Caco-2 (cell line): ENCODE measurements around the gene TYMP. TPM values are rescaled to one million over a fixed set of nuclear protein-coding genes. Genes with fewer than 3 reads are reported as not detected.

ENCODE experiments used
- BruUV-seq: library from RNA; stranded (reverse); fragments of 400-500 nt; replicated peaks from 2 replicates; lab custom pipeline; 2021; lab: Mats Ljungman, UMichigan
- CTCF ChIA-PET: fragments of 300-600 bp; sonication (Branson Sonifier 250); formaldehyde crosslinking; loops from one replicate; lab custom pipeline; 2022; ENCODE audit warnings: antibody characterized with exemption; lab: Charles Lee
- POLR2A ChIA-PET: fragments of 300-600 bp; sonication (Branson Sonifier 250); formaldehyde crosslinking; loops from one replicate; lab custom pipeline; 2022; ENCODE audit warnings: antibody characterized with exemption; lab: Charles Lee
- DNase-seq, 2 experiments: peaks; one replicate each; pipeline versions ENCODE4 v3.0.0 to v3.0.0-alpha.2; 2020 to 2022
- H3K27me3 ChIP-seq: replicated peaks from 2 replicates; pipeline ENCODE4 v1.6.0; 2011; ENCODE audit warnings: low read length; ENCODE audit not compliant: control insufficient read depth, insufficient read depth
- H3K36me3 ChIP-seq: 2 replicates; pipeline ENCODE4 v1.5.1; 2011; ENCODE audit warnings: low read length; ENCODE audit not compliant: control insufficient read depth, insufficient read depth
- H3K4me1 ChIP-seq: fragments of 250-450 bp; sonication (Bioruptor Pico); 2 replicates; pipeline ENCODE4 v1.5.1; 2020; ENCODE audit warnings: mild to moderate bottlenecking
- H3K4me3 ChIP-seq: 2 replicates; pipeline ENCODE4 v1.5.1; 2011; ENCODE audit warnings: low read depth, mild to moderate bottlenecking, control low read depth, low read length
- H3K9me3 ChIP-seq: fragments of 250-450 bp; sonication (Bioruptor Pico); 2 replicates; pipeline ENCODE4 v1.5.1; 2020; ENCODE audit warnings: mild to moderate bottlenecking, moderate library complexity
- H3K27ac Mint-ChIP-seq: one replicate; pipeline ENCODE4 v1.8.0; 2022; ENCODE audit warnings: mixed read lengths; ENCODE audit not compliant: unreplicated experiment
- H3K27me3 Mint-ChIP-seq: one replicate; pipeline ENCODE4 v1.8.0; 2022; ENCODE audit warnings: mixed read lengths; ENCODE audit not compliant: insufficient read depth, unreplicated experiment
- H3K36me3 Mint-ChIP-seq: one replicate; pipeline ENCODE4 v1.8.0; 2022; ENCODE audit warnings: mild to moderate bottlenecking, mixed read lengths; ENCODE audit not compliant: insufficient read depth, unreplicated experiment
- H3K4me1 Mint-ChIP-seq: one replicate; pipeline ENCODE4 v1.8.0; 2022; ENCODE audit warnings: low read depth, mixed read lengths; ENCODE audit not compliant: unreplicated experiment
- H3K4me3 Mint-ChIP-seq: one replicate; pipeline ENCODE4 v1.8.0; 2022; ENCODE audit warnings: mild to moderate bottlenecking, moderate library complexity, mixed read lengths; ENCODE audit not compliant: unreplicated experiment
- H3K9me3 Mint-ChIP-seq: one replicate; pipeline ENCODE4 v1.8.0; 2022; ENCODE audit warnings: mixed read lengths; ENCODE audit not compliant: unreplicated experiment
- intact Hi-C: fragments of 100-400 bp; cut with micrococcal nuclease; formaldehyde crosslinking; loops from one replicate; pipeline ENCODE4 v1.10.0; 2022; ENCODE audit not compliant: unreplicated experiment
- total RNA-seq: library from RNA; stranded (reverse); gene quantifications from 2 replicates; pipeline ENCODE4 v1.2.3, GENCODE V29; 2022
- TF ChIP-seq, protein P1 (sequence below), 2 experiments: fragments of 200-600 bp in 1 of 2; IDR thresholded peaks; 1 replicate in 1 of 2; 2 replicates in 1 of 2; pipeline versions ENCODE4 v1.5.1 to v1.8.0; 2011 to 2022; ENCODE audit warnings: antibody characterized with exemption in 1 of 2, control low read depth in 1 of 2, inconsistent platforms in 1 of 2, low read depth in 1 of 2, low read length in 1 of 2, mild to moderate bottlenecking in 1 of 2, moderate library complexity in 1 of 2; ENCODE audit not compliant: insufficient read depth in 1 of 2, severe bottlenecking in 1 of 2, unreplicated experiment in 1 of 2

The TYMP gene
- total RNA-seq, 1 experiment from 2014 or later: 3.9 TPM

DNA sequence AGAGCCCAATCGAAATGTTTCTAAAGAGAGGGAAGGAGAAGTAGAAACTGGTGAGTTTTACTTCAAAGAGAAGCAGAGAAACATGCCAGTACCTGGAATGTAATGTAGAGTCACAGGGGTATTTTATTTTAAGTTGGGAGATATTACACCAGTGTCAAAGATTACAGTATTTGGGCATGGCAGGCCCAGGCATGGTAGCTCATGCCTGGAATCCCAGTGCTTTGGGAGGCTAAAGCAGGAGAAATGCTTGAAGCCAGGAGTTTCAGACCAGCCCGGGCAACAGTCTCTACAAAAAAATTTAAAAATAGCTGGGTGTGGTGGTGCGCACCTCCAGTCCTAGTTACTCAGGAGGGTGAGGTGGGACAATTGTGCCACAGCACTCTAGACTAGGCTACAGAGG is 30.2 kb upstream of the TYMP start:
- TF ChIP-seq, protein P1, sequence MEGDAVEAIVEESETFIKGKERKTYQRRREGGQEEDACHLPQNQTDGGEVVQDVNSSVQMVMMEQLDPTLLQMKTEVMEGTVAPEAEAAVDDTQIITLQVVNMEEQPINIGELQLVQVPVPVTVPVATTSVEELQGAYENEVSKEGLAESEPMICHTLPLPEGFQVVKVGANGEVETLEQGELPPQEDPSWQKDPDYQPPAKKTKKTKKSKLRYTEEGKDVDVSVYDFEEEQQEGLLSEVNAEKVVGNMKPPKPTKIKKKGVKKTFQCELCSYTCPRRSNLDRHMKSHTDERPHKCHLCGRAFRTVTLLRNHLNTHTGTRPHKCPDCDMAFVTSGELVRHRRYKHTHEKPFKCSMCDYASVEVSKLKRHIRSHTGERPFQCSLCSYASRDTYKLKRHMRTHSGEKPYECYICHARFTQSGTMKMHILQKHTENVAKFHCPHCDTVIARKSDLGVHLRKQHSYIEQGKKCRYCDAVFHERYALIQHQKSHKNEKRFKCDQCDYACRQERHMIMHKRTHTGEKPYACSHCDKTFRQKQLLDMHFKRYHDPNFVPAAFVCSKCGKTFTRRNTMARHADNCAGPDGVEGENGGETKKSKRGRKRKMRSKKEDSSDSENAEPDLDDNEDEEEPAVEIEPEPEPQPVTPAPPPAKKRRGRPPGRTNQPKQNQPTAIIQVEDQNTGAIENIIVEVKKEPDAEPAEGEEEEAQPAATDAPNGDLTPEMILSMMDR (IDR thresholded peaks at IDR 0.05; ENCODE audit: insufficient read depth in 1 of 2, low read depth in 1 of 2, low read length in 1 of 2, severe bottlenecking in 1 of 2, unreplicated experiment in 1 of 2): no peak
- no peaks in the 10 kb centered on the region for H3K36me3 Mint-ChIP-seq
- Histone ChIP-seq H3K4me1 (no peaks in the 10 kb centered on the region), H3K9me3 (no peaks in the 10 kb centered on the region), H3K4me3 (no peak overlapping the region), H3K27me3 (no peaks in the 10 kb centered on the region), H3K36me3 (no peaks in the 10 kb centered on the region)
- BruUV-seq: no TSS peak
- CTCF ChIA-PET: no interaction called here
- peaks cover 14% of the 10 kb centered on the region for H3K4me1 Mint-ChIP-seq
- H3K4me3 Mint-ChIP-seq: no peak overlapping the region
- POLR2A ChIA-PET: no interaction called here
- no peak for DNase-seq
- H3K27ac Mint-ChIP-seq: no peak overlapping the region
- no peaks in the 10 kb centered on the region for H3K27me3 Mint-ChIP-seq
- intact Hi-C loops: no loop called here
- H3K9me3 Mint-ChIP-seq: no peaks in the 10 kb centered on the region

GRCh38 chr22:50556703-50557102 is 26.9 kb upstream of the TYMP start:
- H3K27me3 Mint-ChIP-seq: no peaks in the 10 kb centered on the region
- BruUV-seq: no TSS peak
- Histone ChIP-seq H3K9me3 (no peaks in the 10 kb centered on the region), H3K36me3 (no peaks in the 10 kb centered on the region), H3K27me3 (no peaks in the 10 kb centered on the region), H3K4me1 (no peaks in the 10 kb centered on the region), H3K4me3 (no peak overlapping the region)
- DNase-seq: no peak
- TF ChIP-seq, protein P1 (IDR thresholded peaks at IDR 0.05; ENCODE audit: insufficient read depth in 1 of 2, low read depth in 1 of 2, low read length in 1 of 2, severe bottlenecking in 1 of 2, unreplicated experiment in 1 of 2): no peak
- CTCF ChIA-PET: interaction anchor here (0.7 kb wide), 1 partner anchor 126 kb away, joined by 8 read pairs; no protein-coding TSS in a partner anchor
- H3K27ac Mint-ChIP-seq: no peak overlapping the region
- intact Hi-C loops: no loop called here
- H3K4me3 Mint-ChIP-seq: no peak overlapping the region
- H3K36me3 Mint-ChIP-seq: no peaks in the 10 kb centered on the region
- H3K9me3 Mint-ChIP-seq: no peaks in the 10 kb centered on the region
- POLR2A ChIA-PET: no interaction called here
- peaks cover 11% of the 10 kb centered on the region for H3K4me1 Mint-ChIP-seq

- Histone ChIP-seq H3K9me3 (no peaks in the 10 kb centered on the region), H3K36me3 (no peaks in the 10 kb centered on the region), H3K4me1 (no peaks in the 10 kb centered on the region), H3K27me3 (no peaks in the 10 kb centered on the region), H3K4me3 (no peak overlapping the region)
- Mint-ChIP-seq H3K36me3 (no peaks in the 10 kb centered on the region), H3K27me3 (no peaks in the 10 kb centered on the region), H3K9me3 (no peaks in the 10 kb centered on the region), H3K27ac (no peak overlapping the region), H3K4me1 (peaks cover 6% of the 10 kb centered on the region), H3K4me3 (no peak overlapping the region)
- intact Hi-C loops: no loop called here
- TF ChIP-seq, protein P1 (IDR thresholded peaks at IDR 0.05; ENCODE audit: insufficient read depth in 1 of 2, low read depth in 1 of 2, low read length in 1 of 2, severe bottlenecking in 1 of 2, unreplicated experiment in 1 of 2): no peak
- POLR2A ChIA-PET: no interaction called here
- CTCF ChIA-PET: interaction anchor here (0.7 kb wide), 1 partner anchor 110 kb away, joined by 3 read pairs; no protein-coding TSS in a partner anchor
- no peak for DNase-seq
- BruUV-seq: no TSS peak
Observed at GRCh38 chr22:50553310-50553709, 23.5 kb upstream of the TYMP start.
